Caco-2 (cell line): ENCODE data around the gene CA7. TPM values are rescaled to one million over a fixed set of nuclear protein-coding genes. Genes with fewer than 3 reads are reported as not detected.

ENCODE experiments used
- BruUV-seq: library from RNA; stranded (reverse); fragments of 400-500 nt; replicated peaks from 2 replicates; lab custom pipeline; 2021; lab: Mats Ljungman, UMichigan
- CTCF ChIA-PET: fragments of 300-600 bp; sonication (Branson Sonifier 250); formaldehyde crosslinking; loops from one replicate; lab custom pipeline; 2022; ENCODE audit warnings: antibody characterized with exemption; lab: Charles Lee
- POLR2A ChIA-PET: fragments of 300-600 bp; sonication (Branson Sonifier 250); formaldehyde crosslinking; loops from one replicate; lab custom pipeline; 2022; ENCODE audit warnings: antibody characterized with exemption; lab: Charles Lee
- DNase-seq, 2 experiments: peaks; one replicate each; pipeline versions ENCODE4 v3.0.0 to v3.0.0-alpha.2; 2020 to 2022
- H3K27me3 ChIP-seq: replicated peaks from 2 replicates; pipeline ENCODE4 v1.6.0; 2011; ENCODE audit warnings: low read length; ENCODE audit not compliant: control insufficient read depth, insufficient read depth
- H3K36me3 ChIP-seq: 2 replicates; pipeline ENCODE4 v1.5.1; 2011; ENCODE audit warnings: low read length; ENCODE audit not compliant: control insufficient read depth, insufficient read depth
- H3K4me1 ChIP-seq: fragments of 250-450 bp; sonication (Bioruptor Pico); 2 replicates; pipeline ENCODE4 v1.5.1; 2020; ENCODE audit warnings: mild to moderate bottlenecking
- H3K4me3 ChIP-seq: 2 replicates; pipeline ENCODE4 v1.5.1; 2011; ENCODE audit warnings: low read depth, mild to moderate bottlenecking, control low read depth, low read length
- H3K9me3 ChIP-seq: fragments of 250-450 bp; sonication (Bioruptor Pico); 2 replicates; pipeline ENCODE4 v1.5.1; 2020; ENCODE audit warnings: mild to moderate bottlenecking, moderate library complexity
- H3K27ac Mint-ChIP-seq: one replicate; pipeline ENCODE4 v1.8.0; 2022; ENCODE audit warnings: mixed read lengths; ENCODE audit not compliant: unreplicated experiment
- H3K27me3 Mint-ChIP-seq: one replicate; pipeline ENCODE4 v1.8.0; 2022; ENCODE audit warnings: mixed read lengths; ENCODE audit not compliant: insufficient read depth, unreplicated experiment
- H3K36me3 Mint-ChIP-seq: one replicate; pipeline ENCODE4 v1.8.0; 2022; ENCODE audit warnings: mild to moderate bottlenecking, mixed read lengths; ENCODE audit not compliant: insufficient read depth, unreplicated experiment
- H3K4me1 Mint-ChIP-seq: one replicate; pipeline ENCODE4 v1.8.0; 2022; ENCODE audit warnings: low read depth, mixed read lengths; ENCODE audit not compliant: unreplicated experiment
- H3K4me3 Mint-ChIP-seq: one replicate; pipeline ENCODE4 v1.8.0; 2022; ENCODE audit warnings: mild to moderate bottlenecking, moderate library complexity, mixed read lengths; ENCODE audit not compliant: unreplicated experiment
- H3K9me3 Mint-ChIP-seq: one replicate; pipeline ENCODE4 v1.8.0; 2022; ENCODE audit warnings: mixed read lengths; ENCODE audit not compliant: unreplicated experiment
- intact Hi-C: fragments of 100-400 bp; cut with micrococcal nuclease; formaldehyde crosslinking; loops from one replicate; pipeline ENCODE4 v1.10.0; 2022; ENCODE audit not compliant: unreplicated experiment
- total RNA-seq: library from RNA; stranded (reverse); gene quantifications from 2 replicates; pipeline ENCODE4 v1.2.3, GENCODE V29; 2022
- TF ChIP-seq, protein P1 (sequence below), 2 experiments: fragments of 200-600 bp in 1 of 2; IDR thresholded peaks; 1 replicate in 1 of 2; 2 replicates in 1 of 2; pipeline versions ENCODE4 v1.5.1 to v1.8.0; 2011 to 2022; ENCODE audit warnings: antibody characterized with exemption in 1 of 2, control low read depth in 1 of 2, inconsistent platforms in 1 of 2, low read depth in 1 of 2, low read length in 1 of 2, mild to moderate bottlenecking in 1 of 2, moderate library complexity in 1 of 2; ENCODE audit not compliant: insufficient read depth in 1 of 2, severe bottlenecking in 1 of 2, unreplicated experiment in 1 of 2

The CA7 gene
- total RNA-seq, 1 experiment from 2014 or later: 0.68 TPM

- H3K4me1 Mint-ChIP-seq: peaks cover 32% of the 10 kb centered on the region
- H3K4me3 Mint-ChIP-seq: no peak overlapping the region
- ChIA-PET POLR2A (no interaction called here), CTCF (interaction anchor here (0.7 to 1.3 kb wide), 2 partner anchors 25 to 51 kb away, joined by 3 to 6 read pairs; no protein-coding TSS in a partner anchor)
- TF ChIP-seq, protein P1, sequence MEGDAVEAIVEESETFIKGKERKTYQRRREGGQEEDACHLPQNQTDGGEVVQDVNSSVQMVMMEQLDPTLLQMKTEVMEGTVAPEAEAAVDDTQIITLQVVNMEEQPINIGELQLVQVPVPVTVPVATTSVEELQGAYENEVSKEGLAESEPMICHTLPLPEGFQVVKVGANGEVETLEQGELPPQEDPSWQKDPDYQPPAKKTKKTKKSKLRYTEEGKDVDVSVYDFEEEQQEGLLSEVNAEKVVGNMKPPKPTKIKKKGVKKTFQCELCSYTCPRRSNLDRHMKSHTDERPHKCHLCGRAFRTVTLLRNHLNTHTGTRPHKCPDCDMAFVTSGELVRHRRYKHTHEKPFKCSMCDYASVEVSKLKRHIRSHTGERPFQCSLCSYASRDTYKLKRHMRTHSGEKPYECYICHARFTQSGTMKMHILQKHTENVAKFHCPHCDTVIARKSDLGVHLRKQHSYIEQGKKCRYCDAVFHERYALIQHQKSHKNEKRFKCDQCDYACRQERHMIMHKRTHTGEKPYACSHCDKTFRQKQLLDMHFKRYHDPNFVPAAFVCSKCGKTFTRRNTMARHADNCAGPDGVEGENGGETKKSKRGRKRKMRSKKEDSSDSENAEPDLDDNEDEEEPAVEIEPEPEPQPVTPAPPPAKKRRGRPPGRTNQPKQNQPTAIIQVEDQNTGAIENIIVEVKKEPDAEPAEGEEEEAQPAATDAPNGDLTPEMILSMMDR (IDR thresholded peaks at IDR 0.05; ENCODE audit: insufficient read depth in 1 of 2, low read depth in 1 of 2, low read length in 1 of 2, severe bottlenecking in 1 of 2, unreplicated experiment in 1 of 2): no peak
- H3K9me3 Mint-ChIP-seq: no peaks in the 10 kb centered on the region
- Histone ChIP-seq H3K27me3 (no peaks in the 10 kb centered on the region), H3K4me1 (peaks cover 58% of the 10 kb centered on the region), H3K4me3 (no peak overlapping the region), H3K9me3 (no peaks in the 10 kb centered on the region), H3K36me3 (no peaks in the 10 kb centered on the region)
- no TSS peak for BruUV-seq
- intact Hi-C loops: no loop called here
- H3K36me3 Mint-ChIP-seq: no peaks in the 10 kb centered on the region
- H3K27ac Mint-ChIP-seq: no peak overlapping the region
- no peaks in the 10 kb centered on the region for H3K27me3 Mint-ChIP-seq
- DNase-seq: no peak
These were observed 58.7 kb downstream of the CA7 start for GRCh38 chr16:66902648-66903543.

Other genes with a start within 250 kb of the CA7 start
- gene CMTM3, start 239.7 kb upstream of the CA7 start, total RNA-seq: 25.5 and 26.9 TPM in 2 replicates
- 106 and 108 TPM in 2 replicates for gene CMTM4, start 147.7 kb upstream of the CA7 start, total RNA-seq
- 180 and 182 TPM in 2 replicates for gene DYNC1LI2, start 92.8 kb upstream of the CA7 start, total RNA-seq
- gene TERB1, start 42.8 kb upstream of the CA7 start, total RNA-seq: not detected in 2 replicates
- 141 and 146 TPM in 2 replicates for gene NAE1, start 13.4 kb upstream of the CA7 start, total RNA-seq
- gene PDP2, start 36.1 kb downstream of the CA7 start, total RNA-seq: 37.7 and 44.4 TPM in 2 replicates
- 0.48 and 0.81 TPM in 2 replicates for gene CDH16, start 74.5 kb downstream of the CA7 start, total RNA-seq
- 0.53 and 1.1 TPM in 2 replicates for gene RRAD, start 81.1 kb downstream of the CA7 start, total RNA-seq
- 117 and 119 TPM in 2 replicates for gene CIAO2B, start 90.0 kb downstream of the CA7 start, total RNA-seq
- gene CES2, start 91.1 kb downstream of the CA7 start, total RNA-seq: 45.5 and 48.4 TPM in 2 replicates
- 0.79 and 0.95 TPM in 2 replicates for gene CES3, start 116.9 kb downstream of the CA7 start, total RNA-seq
- gene CES4A, start 144.2 kb downstream of the CA7 start, total RNA-seq: not detected in 2 replicates
- gene CBFB, start 184.7 kb downstream of the CA7 start, total RNA-seq: 102 and 108 TPM in 2 replicates